ENCODE data around the gene NCOA7. TPM values are rescaled to one million over a fixed set of nuclear protein-coding genes. Genes with fewer than 3 reads are reported as not detected.

Gene NCOA7
- total RNA-seq, 1 experiment from 2014 or later = 13.8 TPM

GRCh38 chr6:125924169-125924568 is 133.4 kb downstream of the NCOA7 start:
- H2AFZ ChIP-seq (ENCODE audit: low read depth, low read length, poor library complexity, severe bottlenecking) = no peak overlapping the region
- DNase-seq (ENCODE audit: low read depth, low spot score) (no peak), ATAC-seq (peak; percentile 47; the same call in 1 of the 2 replicates)
- RAD21 ChIA-PET (ENCODE audit: low non-redundant PET in 1 of 2, low total read pairs in 2 of 2, uncharacterized antibody in 2 of 2, unreplicated experiment in 2 of 2) = no interaction called here
- 0 out of 4 replicates have a peak, but pooled peaks cover 0 to 3% of the 10 kb centered on the region in 2 experiments for H3K36me3 ChIP-seq (ENCODE audit: control insufficient read depth in 1 of 2, insufficient read depth in 2 of 2, low read length in 2 of 2)
- H3K27me3 ChIP-seq (ENCODE audit: insufficient read depth, low read length) = no peaks in the 10 kb centered on the region
- H3K9me2 ChIP-seq (ENCODE audit: insufficient read depth) = no peaks in the 10 kb centered on the region
- no peak overlapping the region for H3K27ac ChIP-seq (ENCODE audit: low read depth, low read length)
- POLR2A ChIA-PET = no interaction called here
- TF ChIP-seq SP1 (IDR thresholded peaks at IDR 0.05; ENCODE audit: low read depth) (no peak), JUND (IDR thresholded peaks at IDR 0.05) (peak; percentile 19; the same call in 1 of the 2 replicates), ZNF274 (IDR thresholded peaks at IDR 0.05; ENCODE audit: low read depth, low read length) (no peak)
- no peaks in the 10 kb centered on the region for H3K9me3 ChIP-seq (ENCODE audit: control insufficient read depth in 1 of 2, insufficient read depth in 1 of 2, low read depth in 1 of 2, low read length in 2 of 2)
- H4K20me1 ChIP-seq (ENCODE audit: insufficient read depth) = no peaks in the 10 kb centered on the region
- H3K4me1 ChIP-seq (ENCODE audit: control insufficient read depth in 1 of 2, insufficient read depth in 2 of 2, low read length in 2 of 2) = peaks cover 4 to 15% of the 10 kb centered on the region in 2 experiments
- no peak overlapping the region for H3K9ac ChIP-seq (ENCODE audit: low read length)
- CTCF ChIA-PET = interaction anchor here (1.4 kb wide), 1 partner anchor 32 kb away, joined by 4 read pairs; the partner anchor contains the start of gene HINT3
- BruUV-seq (replicated peaks) = no TSS peak
- H3K4me3 ChIP-seq (replicated peaks in 1 of 2; ENCODE audit: low read depth in 1 of 2, low read length in 2 of 2) = no peak overlapping the region
- intact Hi-C loops (cut with micrococcal nuclease) = no loop called here
- peak overlapping the region; percentile 46 for H3K4me2 ChIP-seq (ENCODE audit: low read length)
- no peaks in the 10 kb centered on the region for H3K79me2 ChIP-seq (ENCODE audit: insufficient read depth, low read length)

DNA sequence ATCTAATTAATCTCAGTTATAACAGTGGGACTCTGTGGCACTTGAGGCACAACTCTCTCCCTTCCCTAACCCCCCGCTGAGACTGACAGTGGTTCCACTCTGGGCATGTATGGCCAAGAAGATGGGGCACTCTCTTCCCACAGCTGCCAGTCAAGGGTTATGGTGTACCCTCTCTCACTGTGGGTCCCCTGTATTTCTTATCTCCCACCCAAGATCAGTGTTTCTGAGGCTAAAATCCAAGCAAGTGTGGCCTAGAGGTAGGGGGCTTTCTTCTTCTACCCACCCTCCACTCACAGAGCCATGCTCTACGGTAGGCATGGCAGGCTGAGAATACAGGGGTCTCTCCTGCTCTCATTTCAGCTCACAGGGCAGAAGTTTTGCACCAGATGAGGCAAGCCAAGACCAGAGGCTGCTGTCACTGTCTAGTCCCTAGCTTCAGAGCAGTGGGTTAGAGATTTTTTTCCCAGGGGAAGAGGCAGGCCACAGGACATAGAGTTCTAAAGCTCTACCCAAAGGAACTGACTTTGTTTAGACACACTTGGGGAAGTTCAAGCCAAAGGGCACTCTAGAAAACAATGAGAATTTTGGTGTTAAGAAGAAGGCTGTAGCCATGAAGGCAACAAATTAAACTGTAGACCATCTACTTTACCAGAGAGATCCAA is 134.1 kb downstream of the NCOA7 start:
- Histone ChIP-seq H3K27me3 (ENCODE audit: insufficient read depth, low read length) (no peaks in the 10 kb centered on the region), H2AFZ (ENCODE audit: low read depth, low read length, poor library complexity, severe bottlenecking) (no peak overlapping the region), H3K9me3 (ENCODE audit: control insufficient read depth in 1 of 2, insufficient read depth in 1 of 2, low read depth in 1 of 2, low read length in 2 of 2) (no peaks in the 10 kb centered on the region), H4K20me1 (ENCODE audit: insufficient read depth) (no peaks in the 10 kb centered on the region), H3K79me2 (ENCODE audit: insufficient read depth, low read length) (no peaks in the 10 kb centered on the region), H3K27ac (ENCODE audit: low read depth, low read length) (no peak overlapping the region), H3K9ac (ENCODE audit: low read length) (no peak overlapping the region), H3K36me3 (ENCODE audit: control insufficient read depth in 1 of 2, insufficient read depth in 2 of 2, low read length in 2 of 2) (0 out of 4 replicates have a peak, but pooled peaks cover 0 to 3% of the 10 kb centered on the region in 2 experiments), H3K4me1 (ENCODE audit: control insufficient read depth in 1 of 2, insufficient read depth in 2 of 2, low read length in 2 of 2) (peaks cover 4 to 15% of the 10 kb centered on the region in 2 experiments), H3K4me2 (ENCODE audit: low read length) (no peak overlapping the region), H3K9me2 (ENCODE audit: insufficient read depth) (no peaks in the 10 kb centered on the region), H3K4me3 (replicated peaks in 1 of 2; ENCODE audit: low read depth in 1 of 2, low read length in 2 of 2) (no peak overlapping the region)
- ChIA-PET CTCF (interaction anchor here (1.4 kb wide), 1 partner anchor 32 kb away, joined by 4 read pairs; the partner anchor contains the start of gene HINT3), POLR2A (no interaction called here), RAD21 (ENCODE audit: low non-redundant PET in 1 of 2, low total read pairs in 2 of 2, uncharacterized antibody in 2 of 2, unreplicated experiment in 2 of 2) (no interaction called here)
- TF ChIP-seq SRF (IDR thresholded peaks at IDR 0.05; ENCODE audit: low read depth) (no peak), REST (IDR thresholded peaks at IDR 0.05; ENCODE audit: low read depth) (no peak), RAD21 (IDR thresholded peaks at IDR 0.05; ENCODE audit: low read depth) (no peak), ELF1 (IDR thresholded peaks at IDR 0.05; ENCODE audit: borderline replicate concordance, low read depth) (no peak), SIN3A (IDR thresholded peaks at IDR 0.05; ENCODE audit: low read depth) (no peak), SP1 (IDR thresholded peaks at IDR 0.05; ENCODE audit: low read depth) (no peak), ZNF274 (IDR thresholded peaks at IDR 0.05; ENCODE audit: low read depth, low read length) (no peak), POLR2A (IDR thresholded peaks at IDR 0.05; ENCODE audit: borderline replicate concordance, extremely low read depth, insufficient read depth, insufficient read length) (no peak), TCF7L2 (IDR thresholded peaks at IDR 0.05; ENCODE audit: borderline replicate concordance, extremely low read depth, insufficient read depth, insufficient read length) (no peak)
- TF ChIP-seq, protein P1, sequence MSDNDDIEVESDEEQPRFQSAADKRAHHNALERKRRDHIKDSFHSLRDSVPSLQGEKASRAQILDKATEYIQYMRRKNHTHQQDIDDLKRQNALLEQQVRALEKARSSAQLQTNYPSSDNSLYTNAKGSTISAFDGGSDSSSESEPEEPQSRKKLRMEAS (IDR thresholded peaks at IDR 0.05) = no peak
- ATAC-seq (no peak), DNase-seq (ENCODE audit: low read depth, low spot score) (no peak)
- no TSS peak for BruUV-seq (replicated peaks)
- intact Hi-C loops (cut with micrococcal nuclease) = no loop called here
